Measurements from ENCODE around the gene PLA2G5.

PLA2G5 gene

GRCh38 chr1:20087668-20088067 is 17.7 kb downstream of the PLA2G5 start:
- DNase-seq (ENCODE audit: low read depth) = no peak
- no peak for TF ChIP-seq CTCF (IDR thresholded peaks at IDR 0.05; ENCODE audit: insufficient read depth, low read depth, low read length, missing control alignments)

GRCh38 chr1:20089328-20090077 is 19.5 kb downstream of the PLA2G5 start:
- no peak for TF ChIP-seq CTCF (IDR thresholded peaks at IDR 0.05; ENCODE audit: insufficient read depth, low read depth, low read length, missing control alignments)
- no peak overlapping the region for H3K4me3 ChIP-seq (ENCODE audit: low read length)
- DNase-seq (ENCODE audit: low read depth) = no peak

More at GRCh38 chr1:20087668-20088067, 17.7 kb downstream of the PLA2G5 start:
- no peak overlapping the region for H3K4me3 ChIP-seq (ENCODE audit: low read length)

GRCh38 chr1:20090119-20090518 is 20.1 kb downstream of the PLA2G5 start:
- H3K4me3 ChIP-seq (ENCODE audit: low read length) = no peak overlapping the region
- no peak for DNase-seq (ENCODE audit: low read depth)
- no peak for TF ChIP-seq CTCF (IDR thresholded peaks at IDR 0.05; ENCODE audit: insufficient read depth, low read depth, low read length, missing control alignments)

GRCh38 chr1:20090641-20091040 is 20.6 kb downstream of the PLA2G5 start:
- no peak for TF ChIP-seq CTCF (IDR thresholded peaks at IDR 0.05; ENCODE audit: insufficient read depth, low read depth, low read length, missing control alignments)

GRCh38 chr1:20093303-20093702 is 23.3 kb downstream of the PLA2G5 start:
- TF ChIP-seq CTCF (IDR thresholded peaks at IDR 0.05; ENCODE audit: insufficient read depth, low read depth, low read length, missing control alignments) = no peak
- H3K4me3 ChIP-seq (ENCODE audit: low read length) = no peak overlapping the region
- DNase-seq (ENCODE audit: low read depth) = no peak

More at GRCh38 chr1:20090641-20091040, 20.6 kb downstream of the PLA2G5 start:
- H3K4me3 ChIP-seq (ENCODE audit: low read length) = no peak overlapping the region
- DNase-seq (ENCODE audit: low read depth) = no peak

GRCh38 chr1:20093940-20094391 is 24.0 kb downstream of the PLA2G5 start:
- peak; percentile 11 for DNase-seq (ENCODE audit: low read depth)
- no peak for TF ChIP-seq CTCF (IDR thresholded peaks at IDR 0.05; ENCODE audit: insufficient read depth, low read depth, low read length, missing control alignments)
- H3K4me3 ChIP-seq (ENCODE audit: low read length) = no peak overlapping the region
